ENCODE measurements around the gene WBP4.

GRCh38 chr13:41018602-41018948 lies 42.7 kb upstream of the WBP4 start:
- TF ChIP-seq SP1 (IDR thresholded peaks at IDR 0.05; ENCODE audit: low read depth) (no peak), CTCF (IDR thresholded peaks at IDR 0.05 in 2 of 3, conservative IDR thresholded peaks at IDR 0.05 in 1 of 3; ENCODE audit: borderline replicate concordance in 1 of 3, insufficient read depth in 1 of 3, low read depth in 2 of 3, low read length in 2 of 3) (no peak), ZBTB33 (IDR thresholded peaks at IDR 0.05; ENCODE audit: extremely low read depth, insufficient replicate concordance, low read length) (no peak), REST (IDR thresholded peaks at IDR 0.05; ENCODE audit: low read depth) (no peak), POLR2AphosphoS5 (IDR thresholded peaks at IDR 0.05; ENCODE audit: low read depth, low read length) (no peak), MAX (IDR thresholded peaks at IDR 0.05) (no peak), EGR1 (IDR thresholded peaks at IDR 0.05; ENCODE audit: low read depth) (no peak), ELF1 (IDR thresholded peaks at IDR 0.05; ENCODE audit: borderline replicate concordance, low read depth) (no peak), EZH2 (IDR thresholded peaks at IDR 0.05) (no peak)

Measured in HCT116 (cell line).